Measurements from ENCODE around the gene CBR1.
"Not testable (repeated sequence)": the region's sequence is repeated elsewhere in the genome, so short reads cannot be mapped to it uniquely, and the experiment has no call there.

Gene CBR1

DNA sequence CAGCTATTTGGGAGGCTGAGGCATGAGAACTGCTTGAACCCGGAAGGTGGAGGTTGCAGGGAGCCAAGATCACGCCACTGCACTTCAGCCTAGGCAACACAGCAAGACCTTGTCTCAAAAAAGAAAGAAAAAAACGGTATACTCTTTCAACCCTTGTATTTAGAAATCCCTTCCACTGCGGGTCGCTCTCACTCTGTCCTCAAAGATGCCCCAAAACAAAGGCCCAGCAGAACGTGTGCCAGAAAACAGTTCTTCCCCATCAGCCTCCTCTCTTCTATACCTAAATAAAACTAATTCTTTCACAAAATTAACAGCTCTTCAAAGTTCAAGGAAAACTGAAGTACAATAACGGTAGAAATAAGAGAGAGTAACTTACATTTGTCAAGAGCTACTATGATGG lies 22.7 kb upstream of the CBR1 start:
- no peak for DNase-seq (ENCODE audit: low read depth, low spot score)

DNA sequence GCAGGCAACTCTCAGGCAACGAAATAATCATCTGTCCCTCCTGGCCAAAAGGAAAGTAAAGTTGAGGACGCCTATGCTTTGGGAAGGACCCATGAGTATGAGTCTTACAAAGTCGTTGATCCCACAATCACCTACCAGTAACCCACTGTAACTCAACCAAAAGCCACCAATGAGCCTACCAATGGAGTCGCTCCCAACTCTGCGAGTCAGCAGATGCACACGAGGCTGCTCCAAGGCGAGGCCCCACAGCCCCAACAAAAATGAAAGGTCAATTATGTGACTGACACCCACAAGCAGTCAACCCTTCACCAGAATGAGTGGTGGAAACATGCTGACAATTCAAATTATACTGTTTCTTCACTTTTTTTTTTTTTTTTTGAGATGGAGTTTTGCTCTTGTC lies 21.5 kb upstream of the CBR1 start:
- no peak overlapping the region for H3K27ac ChIP-seq
- DNase-seq (ENCODE audit: low read depth, low spot score), result no peak

More for the DNA sequence above, 22.7 kb upstream of the CBR1 start:
- no peak overlapping the region for H3K27ac ChIP-seq

DNA sequence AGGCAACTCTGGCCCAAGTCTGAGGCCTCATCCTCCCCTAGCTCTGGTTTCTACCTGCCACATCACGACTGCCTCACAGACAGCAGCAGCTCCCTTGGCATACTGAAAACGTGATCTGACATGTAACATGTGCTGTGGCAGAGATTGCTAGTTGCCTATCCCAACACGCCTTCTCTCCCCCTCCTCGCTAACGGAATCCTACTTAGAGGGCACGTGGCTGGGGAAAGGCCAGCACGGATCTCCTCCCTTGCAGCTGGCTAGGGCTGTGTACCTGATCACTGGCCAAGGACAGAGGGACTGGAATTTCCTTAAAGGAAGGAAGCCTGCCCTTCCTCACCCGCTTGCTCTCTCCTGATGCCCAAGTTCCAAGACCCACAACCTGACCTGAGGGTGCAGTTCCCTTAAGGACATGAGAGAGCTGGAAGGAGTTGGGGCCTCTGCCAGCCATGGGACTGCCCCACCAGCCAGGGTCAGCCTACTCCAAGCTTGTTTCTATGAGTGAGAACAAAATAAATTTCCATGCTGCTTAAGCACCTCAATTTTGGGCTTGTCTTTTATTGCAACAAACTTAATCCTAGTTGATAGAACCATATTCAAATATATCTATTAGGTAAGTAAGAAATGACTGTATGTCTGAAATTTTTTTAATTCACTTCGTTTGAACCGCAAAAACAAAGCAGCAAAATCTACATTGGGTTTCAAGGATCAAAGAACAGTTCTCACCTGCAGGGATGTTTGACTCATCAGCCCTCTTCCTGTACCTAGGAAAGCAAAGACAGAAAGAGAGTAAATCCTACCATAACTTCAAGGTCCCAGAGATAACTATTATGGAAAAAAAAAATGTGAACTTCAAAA lies 16.7 kb upstream of the CBR1 start:
- H3K27ac ChIP-seq, result peak overlapping the region; percentile 29
- DNase-seq (ENCODE audit: low read depth, low spot score), result no peak

DNA sequence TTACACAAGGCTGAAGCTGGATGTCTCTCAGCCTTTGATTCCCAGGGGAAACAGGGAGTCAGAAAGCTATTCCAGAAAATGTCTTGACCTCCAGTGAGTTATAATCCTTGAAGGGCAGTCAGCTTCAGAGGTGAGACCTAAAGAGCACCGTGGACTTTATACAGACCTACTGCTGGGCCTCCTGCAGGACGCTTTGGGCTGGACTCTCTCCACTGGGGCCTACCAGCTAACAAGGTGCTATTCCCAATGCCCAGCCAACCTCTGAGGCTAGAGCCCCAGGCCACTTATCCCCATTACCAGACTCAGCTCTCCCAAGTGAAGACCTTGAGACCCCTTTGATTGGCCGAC lies 16.1 kb upstream of the CBR1 start:
- peak overlapping the region; percentile 29 for H3K27ac ChIP-seq
- no peak for DNase-seq (ENCODE audit: low read depth, low spot score)

DNA sequence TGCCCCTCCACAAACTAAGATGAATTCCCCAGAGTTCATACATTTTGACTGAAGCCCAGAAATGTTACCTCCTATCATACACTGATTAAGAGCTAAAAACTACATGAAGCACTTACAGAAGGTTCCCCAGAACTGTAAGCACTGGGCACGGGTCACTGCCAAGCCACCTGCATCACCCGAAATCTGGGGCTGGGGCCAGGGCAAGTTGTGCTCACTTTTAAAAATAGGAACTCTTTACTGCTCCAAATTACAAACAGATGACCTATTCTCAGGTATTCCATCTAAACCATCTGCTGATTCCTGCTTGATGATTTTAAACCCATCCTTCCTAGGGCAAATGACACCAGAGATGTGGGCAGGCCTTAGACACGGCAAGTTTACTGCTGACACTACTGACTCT lies 14.3 kb upstream of the CBR1 start:
- no peak overlapping the region for H3K27ac ChIP-seq
- no peak for DNase-seq (ENCODE audit: low read depth, low spot score)

DNA sequence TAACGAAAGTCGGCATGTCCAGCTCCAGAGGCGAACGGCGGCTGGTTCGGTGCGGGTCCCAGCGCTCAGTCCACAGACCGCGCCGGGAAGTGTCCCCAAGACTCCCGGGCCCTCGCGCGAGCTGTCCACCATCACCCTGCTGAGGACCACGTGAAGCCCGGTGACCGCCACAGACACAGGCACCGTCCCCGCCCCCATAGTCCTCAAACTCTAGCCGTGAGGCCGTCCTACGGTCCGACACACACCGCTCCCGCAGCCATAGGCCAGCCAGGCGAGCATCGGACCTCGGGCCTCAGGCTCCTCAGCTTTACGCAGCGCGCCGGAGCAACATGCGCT lies 10.0 kb upstream of the CBR1 start:
- no peak for DNase-seq (ENCODE audit: low read depth, low spot score)
- peak overlapping the region; percentile 93 for H3K27ac ChIP-seq

DNA sequence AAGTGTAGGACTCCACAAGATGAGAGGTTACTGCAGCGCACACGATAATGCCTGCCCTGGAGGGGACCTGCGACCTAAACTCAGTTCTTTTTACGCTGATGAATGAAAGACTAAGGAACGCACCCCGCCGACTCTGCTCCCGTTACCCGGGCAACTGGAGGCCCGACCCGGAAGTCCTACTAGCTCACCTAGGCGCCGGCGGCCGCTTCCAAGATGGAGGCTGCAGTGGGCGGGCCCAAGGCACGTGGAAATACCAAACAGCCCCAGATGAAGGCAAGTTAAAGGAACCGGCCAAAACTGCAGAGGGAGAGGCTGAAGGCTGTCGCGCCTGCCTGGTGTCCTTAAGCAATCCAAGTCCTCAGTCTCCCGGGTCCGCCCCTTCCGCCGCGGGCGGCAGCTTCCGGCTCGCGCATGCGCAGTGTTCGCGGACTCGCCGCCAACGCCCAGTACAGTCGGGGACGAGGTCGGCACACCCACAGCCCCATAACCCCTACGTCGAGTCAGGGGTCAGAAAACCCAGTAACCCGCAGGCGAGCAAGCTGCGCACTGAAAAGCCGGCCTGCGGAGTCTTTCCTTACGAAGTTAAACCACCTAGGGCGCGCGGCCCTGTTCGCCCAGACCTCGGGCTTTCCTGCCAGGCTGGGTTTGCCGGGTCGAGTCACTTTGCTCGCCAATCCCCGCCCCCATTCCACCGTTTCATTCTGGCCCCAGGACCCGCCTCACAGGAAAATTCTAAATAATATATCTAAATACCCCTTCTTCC lies 9.5 kb upstream of the CBR1 start, which contains the start of gene SETD4:
Gene SETD4 (minus strand): TSS at position 368 of the 763 bp plus-strand sequence. CDS start 1,638 bp downstream, outside the sequence.
- peak within 1 kb of the TSS; percentile 93 for H3K27ac ChIP-seq
- DNase-seq (ENCODE audit: low read depth, low spot score), result peak; percentile 81

DNA sequence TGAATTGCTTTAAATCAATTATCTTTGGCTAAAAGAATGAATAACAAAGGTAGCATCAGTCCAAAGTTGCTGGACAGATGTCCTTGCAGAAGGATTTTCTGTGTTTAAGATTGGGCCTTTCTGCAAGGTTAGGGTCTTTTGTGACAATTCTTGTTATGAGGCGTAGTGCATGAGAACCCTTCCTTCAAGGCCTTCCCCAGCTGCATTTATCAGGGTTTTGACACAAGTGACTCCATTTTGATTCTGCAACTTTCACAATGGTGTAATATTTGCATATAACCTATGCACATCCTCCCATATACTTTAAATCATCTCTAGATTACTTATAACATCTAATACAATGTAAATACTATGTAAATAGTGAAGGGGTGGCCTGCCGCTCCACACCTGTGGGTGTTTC lies 8.4 kb upstream of the CBR1 start:
- H3K27ac ChIP-seq, result no peak overlapping the region
- no peak for DNase-seq (ENCODE audit: low read depth, low spot score)

DNA sequence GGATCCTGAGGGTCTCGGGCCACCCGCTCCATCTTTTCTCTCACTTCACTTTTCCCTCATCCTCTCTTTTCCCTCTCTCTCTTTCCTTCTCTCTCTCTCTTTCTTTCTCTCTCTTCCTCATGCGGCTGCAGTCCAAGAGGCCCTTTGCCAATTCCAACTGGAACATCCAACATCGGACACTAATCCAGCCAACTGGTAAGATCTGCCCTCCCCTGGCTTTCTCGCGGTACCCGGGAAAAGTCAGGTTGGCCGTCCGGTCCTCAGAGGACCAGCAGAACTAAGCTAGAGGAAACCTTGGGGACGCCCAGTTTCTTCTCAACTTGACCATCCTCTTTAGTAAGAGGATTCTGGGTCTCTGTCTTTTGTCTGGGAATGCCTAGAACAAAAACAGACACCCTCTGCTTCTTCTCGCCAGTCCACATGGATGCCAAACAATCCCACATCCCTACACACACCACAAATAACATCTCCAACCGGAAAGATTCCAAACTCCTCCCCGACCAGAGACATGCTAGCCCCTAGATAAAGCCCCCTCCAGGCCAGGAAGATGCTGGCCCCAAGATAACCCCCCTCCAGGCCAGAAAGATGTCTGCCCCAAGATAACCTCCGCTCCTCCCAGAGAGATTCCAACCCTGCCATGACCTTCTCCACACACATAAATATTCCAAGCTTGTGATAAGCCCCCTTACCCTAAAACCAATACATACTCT lies 6.3 kb upstream of the CBR1 start:
- no peak overlapping the region for H3K27ac ChIP-seq
- DNase-seq (ENCODE audit: low read depth, low spot score), result no peak

DNA sequence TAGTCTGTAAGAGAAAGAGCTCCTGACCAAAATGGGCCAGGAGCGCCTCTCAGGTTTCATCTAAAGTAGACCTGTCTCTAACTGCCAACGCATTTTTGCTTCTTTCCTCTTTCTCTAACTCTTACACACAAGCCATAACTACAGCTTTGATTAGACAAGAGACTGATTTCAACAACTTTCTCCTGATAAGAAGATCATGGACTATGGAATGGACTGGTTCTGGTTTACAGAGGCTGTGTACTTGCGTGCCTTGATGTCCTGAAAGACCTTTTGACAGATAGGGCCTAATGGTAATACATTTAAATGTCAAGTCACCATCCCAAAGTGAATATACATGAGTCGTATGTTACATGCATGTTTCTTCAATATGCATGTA lies 5.8 kb upstream of the CBR1 start:
- H3K27ac ChIP-seq, result no peak overlapping the region
- no peak for DNase-seq (ENCODE audit: low read depth, low spot score)

DNA sequence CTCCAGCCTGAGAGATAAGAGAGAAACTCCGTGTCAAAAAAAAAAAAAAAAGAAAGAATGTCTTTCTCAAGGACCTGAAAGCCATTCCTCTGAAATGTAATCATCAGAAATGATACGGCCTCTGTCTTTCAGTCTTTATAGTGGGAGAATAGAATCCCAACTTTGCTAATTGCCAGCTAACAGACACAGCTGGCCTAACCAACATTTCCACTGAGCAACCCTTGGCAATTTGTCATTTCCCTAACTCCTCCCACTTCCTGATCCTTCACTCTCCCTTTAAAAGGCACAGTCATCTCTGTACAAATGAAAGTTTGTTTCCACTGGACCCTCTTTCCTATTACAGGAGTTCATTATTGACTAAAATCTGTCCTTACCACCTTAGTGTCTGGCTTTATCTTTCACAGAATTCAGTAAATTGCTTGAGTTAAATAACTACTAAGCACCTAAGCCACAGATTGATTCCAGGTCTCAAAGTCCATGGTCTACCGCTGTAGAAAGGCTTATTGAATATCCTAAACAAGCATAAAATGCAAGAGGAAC lies 4.3 kb upstream of the CBR1 start:
- no peak for DNase-seq (ENCODE audit: low read depth, low spot score)
- no peak overlapping the region for H3K27ac ChIP-seq

DNA sequence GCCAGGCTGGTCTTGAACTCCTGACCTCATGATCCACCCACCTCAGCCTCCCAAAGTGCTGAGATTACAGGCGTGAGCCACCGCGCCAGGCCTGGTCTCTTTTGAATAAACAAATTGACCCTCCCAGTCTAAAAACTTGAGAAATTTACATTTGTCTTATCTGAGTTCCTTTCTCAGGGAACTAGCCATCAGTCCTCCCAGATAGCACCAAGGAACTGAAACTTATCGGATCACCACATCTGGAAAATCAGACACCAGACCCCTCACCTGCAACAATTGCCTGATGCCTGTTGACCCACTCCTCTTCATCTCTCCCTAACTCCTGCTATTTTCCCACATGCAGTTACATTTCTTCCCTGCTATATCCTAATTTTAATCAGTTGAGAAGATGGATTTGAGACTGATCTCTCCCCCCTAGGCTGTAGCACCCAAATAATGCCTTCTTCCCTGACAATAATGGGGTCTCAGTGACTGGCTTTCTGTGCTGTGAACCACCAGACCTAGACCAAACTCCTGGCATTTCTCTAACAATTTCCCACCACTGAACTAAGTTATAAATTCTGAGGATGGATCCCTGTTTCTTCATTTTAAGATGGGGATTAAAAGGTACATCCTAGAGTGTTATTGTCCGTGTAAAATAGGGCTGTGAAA lies 951 bp upstream of the CBR1 start:
- no peak for DNase-seq (ENCODE audit: low read depth, low spot score)
- peak overlapping the region; percentile 47 for H3K27ac ChIP-seq

DNA sequence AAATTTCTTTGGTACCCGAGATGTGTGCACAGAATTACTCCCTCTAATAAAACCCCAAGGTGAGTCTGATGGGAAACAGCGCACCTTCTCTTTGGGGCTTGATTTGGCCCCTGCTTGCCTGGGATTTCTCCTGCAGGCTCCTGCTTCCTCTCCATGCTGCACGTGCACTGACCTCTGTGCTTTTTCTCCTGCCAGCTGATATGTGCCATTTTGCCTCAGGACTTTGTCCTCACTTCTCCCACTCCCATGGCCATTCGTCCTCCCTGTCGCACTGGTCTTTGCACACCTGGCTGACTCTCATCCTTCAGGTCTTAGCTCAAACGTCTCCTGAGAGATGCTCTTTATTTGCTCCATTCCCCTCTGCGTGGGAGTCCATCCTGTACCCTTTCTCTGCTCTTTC lies 1.2 kb downstream of the CBR1 start:
- no peak for DNase-seq (ENCODE audit: low read depth, low spot score)
- H3K27ac ChIP-seq, result no peak overlapping the region

DNA sequence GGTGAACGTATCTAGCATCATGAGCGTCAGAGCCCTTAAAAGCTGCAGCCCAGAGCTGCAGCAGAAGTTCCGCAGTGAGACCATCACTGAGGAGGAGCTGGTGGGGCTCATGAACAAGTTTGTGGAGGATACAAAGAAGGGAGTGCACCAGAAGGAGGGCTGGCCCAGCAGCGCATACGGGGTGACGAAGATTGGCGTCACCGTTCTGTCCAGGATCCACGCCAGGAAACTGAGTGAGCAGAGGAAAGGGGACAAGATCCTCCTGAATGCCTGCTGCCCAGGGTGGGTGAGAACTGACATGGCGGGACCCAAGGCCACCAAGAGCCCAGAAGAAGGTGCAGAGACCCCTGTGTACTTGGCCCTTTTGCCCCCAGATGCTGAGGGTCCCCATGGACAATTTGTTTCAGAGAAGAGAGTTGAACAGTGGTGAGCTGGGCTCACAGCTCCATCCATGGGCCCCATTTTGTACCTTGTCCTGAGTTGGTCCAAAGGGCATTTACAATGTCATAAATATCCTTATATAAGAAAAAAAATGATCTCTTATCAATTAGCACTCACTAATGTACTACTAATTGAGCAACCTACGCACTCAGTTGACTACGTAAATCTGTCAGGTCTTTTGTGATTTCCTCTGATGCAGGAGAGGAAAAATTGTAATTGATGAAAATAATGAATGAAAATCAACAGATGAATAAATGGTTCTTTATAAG lies 2.8 kb downstream of the CBR1 start:
- no peak for DNase-seq (ENCODE audit: low read depth, low spot score)
- H3K27ac ChIP-seq, result no peak overlapping the region

DNA sequence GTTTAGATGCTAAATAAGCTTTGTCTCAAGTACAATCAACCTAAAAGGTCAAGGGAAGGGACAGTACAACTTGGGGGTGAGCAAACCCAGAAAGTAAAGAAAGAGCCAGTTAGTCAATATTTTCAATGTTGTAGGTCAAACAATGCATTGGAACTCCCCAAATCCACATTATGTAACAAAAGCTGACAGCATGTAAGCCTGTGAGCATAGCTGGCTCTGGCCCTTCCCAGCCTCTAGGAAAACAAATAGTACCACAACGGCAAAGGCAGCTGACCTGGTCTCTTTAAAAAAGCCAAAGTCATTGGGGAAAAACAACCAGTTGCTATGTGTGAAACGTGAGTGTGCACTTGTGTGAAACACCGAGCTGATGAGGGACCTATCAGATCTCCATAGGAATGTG lies 3.4 kb downstream of the CBR1 start:
- DNase-seq (ENCODE audit: low read depth, low spot score), result no peak
- no peak overlapping the region for H3K27ac ChIP-seq

DNA sequence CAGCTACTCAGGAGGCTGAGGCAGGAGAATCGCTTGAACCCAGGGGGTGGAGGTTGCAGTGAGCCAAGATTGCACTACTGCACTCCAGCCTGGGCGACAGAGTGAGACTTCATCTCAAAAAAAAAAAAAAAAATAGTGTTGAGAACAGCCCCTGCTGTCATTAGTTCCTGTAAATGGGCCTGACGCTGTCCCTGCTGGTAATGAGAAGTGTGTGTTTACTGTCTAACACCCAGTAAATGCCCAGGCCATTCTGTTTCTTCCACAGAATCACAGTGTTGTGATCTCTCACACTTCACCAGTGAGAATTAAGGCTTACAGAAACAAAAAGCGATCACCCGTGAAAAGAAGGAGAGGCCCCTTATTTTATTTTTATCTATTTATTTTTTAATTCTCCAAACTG lies 4.1 kb downstream of the CBR1 start:
- not testable (repeated sequence) for DNase-seq (ENCODE audit: low read depth, low spot score); H3K27ac ChIP-seq

DNA sequence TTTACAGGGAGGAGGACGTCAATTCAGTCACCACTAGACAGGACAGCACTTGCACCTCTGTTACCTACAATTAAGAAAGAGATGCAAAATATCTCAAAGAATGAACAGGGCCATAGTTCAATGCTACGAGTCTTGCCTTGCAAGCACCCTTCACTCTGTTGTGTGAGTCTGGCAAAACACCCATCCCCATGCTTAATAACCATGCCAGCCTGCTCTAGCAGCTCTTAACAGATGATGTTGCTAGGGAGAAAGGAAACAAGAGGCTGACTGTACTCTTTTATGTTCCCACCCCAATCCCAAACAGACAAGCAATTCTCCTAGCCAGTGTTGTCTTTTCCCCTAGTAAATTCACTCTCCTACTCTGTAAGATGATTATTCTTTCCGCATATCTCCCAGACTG lies 5.3 kb downstream of the CBR1 start:
- no peak for DNase-seq (ENCODE audit: low read depth, low spot score)
- H3K27ac ChIP-seq, result peak overlapping the region; percentile 7

DNA sequence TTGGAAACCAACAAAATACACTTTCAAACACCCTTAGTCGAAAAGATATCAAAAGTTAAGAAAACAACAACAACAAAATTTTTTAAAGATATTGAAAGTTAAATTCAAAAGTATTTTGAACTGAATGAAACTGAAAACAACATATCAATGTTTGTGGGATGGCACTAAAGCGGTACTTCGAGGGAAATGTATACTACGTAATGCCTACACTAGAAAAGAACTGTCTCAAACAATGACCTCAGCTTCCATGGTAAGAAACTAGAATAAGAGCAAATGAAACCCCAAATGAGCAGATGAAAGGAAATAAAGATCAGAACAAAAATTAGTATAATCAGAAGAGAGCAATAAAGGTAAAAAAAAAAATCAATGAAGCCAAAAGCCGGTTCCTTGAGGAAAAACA lies 6.1 kb downstream of the CBR1 start:
- no peak for DNase-seq (ENCODE audit: low read depth, low spot score)
- H3K27ac ChIP-seq, result no peak overlapping the region

DNA sequence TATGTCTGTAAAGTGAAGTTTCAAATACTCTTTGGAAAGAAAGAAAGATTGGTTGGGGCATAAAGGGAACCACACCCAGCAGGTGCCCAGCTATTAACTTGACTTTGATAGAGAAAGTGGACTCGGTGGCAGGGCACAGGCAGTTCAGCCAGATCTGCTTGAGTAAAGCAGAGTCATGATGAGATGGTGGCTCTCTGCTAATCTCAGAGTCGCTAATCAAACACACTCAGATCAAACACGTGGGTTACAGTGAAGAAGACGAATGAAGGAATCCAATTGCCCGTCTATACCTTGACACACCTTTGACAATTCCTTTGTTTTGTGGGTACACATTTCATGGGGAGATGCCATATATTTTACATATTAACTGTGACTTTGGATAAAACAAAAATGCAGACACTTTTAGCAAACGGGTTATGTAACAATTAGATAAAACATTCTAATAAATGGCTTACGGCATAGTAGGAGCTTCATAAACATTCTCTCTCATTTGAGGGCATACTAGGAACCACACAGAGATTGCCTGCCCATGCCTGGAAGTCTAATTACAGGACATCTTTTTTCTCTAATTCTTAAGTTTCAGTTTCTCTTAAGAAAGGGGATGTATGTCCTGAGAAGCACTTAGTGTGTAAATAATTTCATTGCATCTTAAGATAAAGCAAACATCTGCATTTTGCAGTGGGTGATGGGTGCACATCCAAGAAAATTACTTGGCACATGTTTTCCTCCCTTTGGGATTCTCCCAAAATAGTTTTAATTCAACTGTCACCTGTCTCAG lies 7.2 kb downstream of the CBR1 start:
- no peak for DNase-seq (ENCODE audit: low read depth, low spot score)
- H3K27ac ChIP-seq, result no peak overlapping the region
